Measurements from ENCODE around the gene THPO. TPM values are rescaled to one million over a fixed set of nuclear protein-coding genes. Genes with fewer than 3 reads are reported as not detected.

THPO gene
- total and polyA plus RNA-seq, 2 experiments from 2014 or later = 0.14 to 1.9 TPM

DNA sequence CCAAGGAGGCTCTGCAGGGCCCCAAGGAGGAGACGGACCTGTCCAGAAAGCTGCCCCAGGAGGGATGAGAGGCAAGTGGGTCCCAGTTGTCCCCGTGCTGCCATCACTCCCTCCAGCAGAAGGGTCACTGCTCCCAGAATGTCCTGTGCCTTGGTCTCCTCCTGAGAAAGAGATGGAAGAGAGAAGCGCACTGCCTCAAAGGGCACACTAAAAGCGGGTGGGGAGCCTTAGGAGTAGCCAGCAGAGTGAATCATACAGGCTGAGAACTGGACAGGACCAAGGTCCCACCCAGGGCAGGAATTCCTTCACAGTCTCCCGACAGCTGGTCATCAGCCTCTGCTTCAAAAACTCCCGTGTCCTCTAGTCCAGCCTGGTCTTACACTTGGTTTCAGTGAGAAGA lies 4.6 kb downstream of the THPO start (continued):
- TF ChIP-seq CTCF (conservative IDR thresholded peaks at IDR 0.05; ENCODE audit: low read depth in 2 of 2) = no peak
- TF ChIP-seq, protein P1, sequence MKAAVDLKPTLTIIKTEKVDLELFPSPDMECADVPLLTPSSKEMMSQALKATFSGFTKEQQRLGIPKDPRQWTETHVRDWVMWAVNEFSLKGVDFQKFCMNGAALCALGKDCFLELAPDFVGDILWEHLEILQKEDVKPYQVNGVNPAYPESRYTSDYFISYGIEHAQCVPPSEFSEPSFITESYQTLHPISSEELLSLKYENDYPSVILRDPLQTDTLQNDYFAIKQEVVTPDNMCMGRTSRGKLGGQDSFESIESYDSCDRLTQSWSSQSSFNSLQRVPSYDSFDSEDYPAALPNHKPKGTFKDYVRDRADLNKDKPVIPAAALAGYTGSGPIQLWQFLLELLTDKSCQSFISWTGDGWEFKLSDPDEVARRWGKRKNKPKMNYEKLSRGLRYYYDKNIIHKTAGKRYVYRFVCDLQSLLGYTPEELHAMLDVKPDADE (IDR thresholded peaks at IDR 0.05) = no peak
- TF ChIP-seq ZNF331 (CRISPR knock-in tag; IDR thresholded peaks at IDR 0.05; ENCODE audit: low read depth) = no peak
- no peak for TF ChIP-seq POLR2AphosphoS5 (IDR thresholded peaks at IDR 0.05; ENCODE audit: low read depth)
- TF ChIP-seq, protein P2, sequence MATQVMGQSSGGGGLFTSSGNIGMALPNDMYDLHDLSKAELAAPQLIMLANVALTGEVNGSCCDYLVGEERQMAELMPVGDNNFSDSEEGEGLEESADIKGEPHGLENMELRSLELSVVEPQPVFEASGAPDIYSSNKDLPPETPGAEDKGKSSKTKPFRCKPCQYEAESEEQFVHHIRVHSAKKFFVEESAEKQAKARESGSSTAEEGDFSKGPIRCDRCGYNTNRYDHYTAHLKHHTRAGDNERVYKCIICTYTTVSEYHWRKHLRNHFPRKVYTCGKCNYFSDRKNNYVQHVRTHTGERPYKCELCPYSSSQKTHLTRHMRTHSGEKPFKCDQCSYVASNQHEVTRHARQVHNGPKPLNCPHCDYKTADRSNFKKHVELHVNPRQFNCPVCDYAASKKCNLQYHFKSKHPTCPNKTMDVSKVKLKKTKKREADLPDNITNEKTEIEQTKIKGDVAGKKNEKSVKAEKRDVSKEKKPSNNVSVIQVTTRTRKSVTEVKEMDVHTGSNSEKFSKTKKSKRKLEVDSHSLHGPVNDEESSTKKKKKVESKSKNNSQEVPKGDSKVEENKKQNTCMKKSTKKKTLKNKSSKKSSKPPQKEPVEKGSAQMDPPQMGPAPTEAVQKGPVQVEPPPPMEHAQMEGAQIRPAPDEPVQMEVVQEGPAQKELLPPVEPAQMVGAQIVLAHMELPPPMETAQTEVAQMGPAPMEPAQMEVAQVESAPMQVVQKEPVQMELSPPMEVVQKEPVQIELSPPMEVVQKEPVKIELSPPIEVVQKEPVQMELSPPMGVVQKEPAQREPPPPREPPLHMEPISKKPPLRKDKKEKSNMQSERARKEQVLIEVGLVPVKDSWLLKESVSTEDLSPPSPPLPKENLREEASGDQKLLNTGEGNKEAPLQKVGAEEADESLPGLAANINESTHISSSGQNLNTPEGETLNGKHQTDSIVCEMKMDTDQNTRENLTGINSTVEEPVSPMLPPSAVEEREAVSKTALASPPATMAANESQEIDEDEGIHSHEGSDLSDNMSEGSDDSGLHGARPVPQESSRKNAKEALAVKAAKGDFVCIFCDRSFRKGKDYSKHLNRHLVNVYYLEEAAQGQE (IDR thresholded peaks at IDR 0.05; ENCODE audit: unreplicated experiment) = no peak

DNA sequence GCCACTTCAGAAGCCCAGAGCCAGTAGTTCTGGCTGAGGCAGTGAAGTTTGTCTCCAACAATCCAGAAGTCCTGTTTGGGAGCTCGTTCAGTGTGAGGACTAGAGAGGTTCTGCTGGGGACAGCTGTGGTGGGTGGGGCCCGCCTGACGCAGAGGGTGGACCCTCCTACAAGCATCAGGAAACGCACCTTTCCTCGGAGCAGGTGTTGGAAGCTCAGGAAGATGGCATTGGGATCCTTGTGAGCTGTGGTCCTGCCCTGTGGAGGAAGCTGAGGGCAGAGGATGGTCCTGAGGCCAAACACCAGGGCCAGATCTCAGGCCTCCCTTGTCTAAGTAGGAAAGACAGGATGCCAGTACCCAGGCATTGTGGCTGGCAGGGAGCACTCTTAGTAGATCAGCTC lies 5.1 kb downstream of the THPO start:
- no peak overlapping the region for H3K4me2 ChIP-seq
- H3K4me1 Mint-ChIP-seq = peaks cover 54% of the 10 kb centered on the region
- peaks cover 14% of the 10 kb centered on the region; the same call in 1 of the 2 replicates for H4K20me1 ChIP-seq (replicated peaks; ENCODE audit: insufficient read depth)
- H3K4me1 ChIP-seq (ENCODE audit: insufficient read depth) = peaks cover 41% of the 10 kb centered on the region
- peaks cover 7% of the 10 kb centered on the region for H3K36me3 ChIP-seq (ENCODE audit: insufficient read depth)
- peaks cover 22% of the 10 kb centered on the region for H3K27me3 Mint-ChIP-seq (ENCODE audit: insufficient read depth, low read depth, poor library complexity)
- H3K4me3 Mint-ChIP-seq = no peak overlapping the region
- H3K27ac Mint-ChIP-seq = no peak overlapping the region
- ATAC-seq = no peak
- H2AFZ ChIP-seq = no peak overlapping the region
- H3K4me3 ChIP-seq = no peak overlapping the region
- peaks cover 17% of the 10 kb centered on the region for H3K36me3 Mint-ChIP-seq (ENCODE audit: low read depth)
- no peaks in the 10 kb centered on the region for H3K9me3 Mint-ChIP-seq
- H3K9me2 ChIP-seq (ENCODE audit: insufficient read depth) = no peaks in the 10 kb centered on the region
- peaks cover 11% of the 10 kb centered on the region; the same call in 1 of the 2 replicates for H3F3A ChIP-seq (replicated peaks; ENCODE audit: low read depth)
- no peaks in the 10 kb centered on the region for H3K79me2 ChIP-seq (replicated peaks; ENCODE audit: insufficient read depth)
- peaks cover 8% of the 10 kb centered on the region for H3K27me3 ChIP-seq (ENCODE audit: insufficient read depth)
- no peak for DNase-seq (ENCODE audit: low spot score)
- no peak overlapping the region for H3K27ac ChIP-seq (ENCODE audit: low read depth)
- TF ChIP-seq EZH2 (IDR thresholded peaks at IDR 0.05; ENCODE audit: low read depth, unreplicated experiment) = no peak
- TF ChIP-seq ZNF331 (CRISPR knock-in tag; IDR thresholded peaks at IDR 0.05; ENCODE audit: low read depth) = no peak
- TF ChIP-seq, protein P2 (IDR thresholded peaks at IDR 0.05; ENCODE audit: unreplicated experiment) = no peak
- TF ChIP-seq ZNF114 (CRISPR knock-in tag; IDR thresholded peaks at IDR 0.05) = no peak
- TF ChIP-seq EZH2phosphoT487 (IDR thresholded peaks at IDR 0.05; ENCODE audit: unreplicated experiment) = no peak
- TF ChIP-seq POLR2AphosphoS5 (IDR thresholded peaks at IDR 0.05; ENCODE audit: low read depth) = no peak
- TF ChIP-seq NANOG (IDR thresholded peaks at IDR 0.05; ENCODE audit: borderline replicate concordance) = no peak
- TF ChIP-seq CREB1 (CRISPR knock-in tag; IDR thresholded peaks at IDR 0.05; ENCODE audit: low read depth) = no peak
- TF ChIP-seq STAT1 (IDR thresholded peaks at IDR 0.05; ENCODE audit: unreplicated experiment) = no peak
- TF ChIP-seq, protein P1 (IDR thresholded peaks at IDR 0.05) = no peak
- TF ChIP-seq JUNB (IDR thresholded peaks at IDR 0.05; ENCODE audit: unreplicated experiment) = no peak
- TF ChIP-seq CTCF (conservative IDR thresholded peaks at IDR 0.05; ENCODE audit: low read depth in 2 of 2) = no peak
